GM10266 (cell line): Measurements from ENCODE around the gene ABCC6.
"Not testable (repeated sequence)": the region's sequence is repeated elsewhere in the genome, so short reads cannot be mapped to it uniquely, and the experiment has no call there.

Experiments
- DNase-seq: peaks from one replicate; pipeline ENCODE4 v3.0.0; 2012; ENCODE audit errors: extremely low spot score
- TF ChIP-seq, protein P1 (sequence below): IDR thresholded peaks from 2 replicates; pipeline ENCODE4 v1.5.1; 2012; ENCODE audit warnings: mild to moderate bottlenecking, low read depth; ENCODE audit not compliant: control insufficient read depth, insufficient read depth; ENCODE audit errors: missing control alignments

ABCC6 gene

DNA sequence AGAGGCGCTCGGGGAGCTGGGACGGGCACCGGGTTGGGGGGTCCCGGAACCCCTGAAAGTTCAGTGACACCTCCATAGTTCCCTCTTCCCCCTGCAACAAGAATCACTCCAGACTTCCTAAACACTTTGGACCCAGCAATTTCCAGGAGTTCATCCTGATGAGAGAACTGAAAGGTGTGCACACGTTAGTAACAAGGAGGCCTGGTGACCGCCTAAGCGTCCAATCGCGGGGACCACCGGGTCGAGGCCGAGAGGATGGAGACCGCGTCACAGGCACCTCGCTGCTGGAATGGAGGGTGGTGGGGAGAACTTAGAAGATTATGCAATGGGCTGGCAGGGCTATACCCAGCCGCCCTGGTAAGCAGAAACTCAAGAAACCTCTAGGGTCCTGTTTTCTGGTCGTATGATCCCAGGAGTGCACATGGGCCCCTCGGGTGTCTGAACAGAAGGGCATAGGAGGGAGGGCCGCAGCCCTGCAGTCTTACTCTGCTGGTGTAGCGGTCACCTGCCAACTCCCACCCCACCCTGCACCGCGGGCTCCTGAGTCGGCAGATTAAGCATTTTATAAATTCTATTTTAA, 458 bp upstream of the ABCC6 start:
- DNase-seq = not testable (repeated sequence)

DNA sequence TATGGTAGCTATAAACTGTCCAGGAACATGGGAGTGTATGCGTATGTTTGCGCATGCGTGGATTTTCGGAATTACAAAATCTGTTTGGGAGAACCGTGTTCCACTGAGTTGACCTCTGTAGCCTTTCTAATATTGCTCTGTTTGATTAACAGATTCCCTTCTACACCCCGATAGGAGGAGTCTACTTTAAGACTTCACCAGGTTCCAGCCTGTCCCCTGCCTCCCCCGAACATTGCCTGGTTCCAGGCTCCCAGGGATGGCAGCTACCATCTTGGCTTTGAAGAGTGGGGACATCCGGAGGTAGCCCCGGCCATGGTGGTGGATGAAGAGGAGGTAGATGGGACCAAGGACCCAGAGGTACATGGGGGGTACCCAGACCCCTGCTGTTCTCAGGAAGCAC, 1.9 kb downstream of the ABCC6 start:
- DNase-seq = not testable (repeated sequence)

DNA sequence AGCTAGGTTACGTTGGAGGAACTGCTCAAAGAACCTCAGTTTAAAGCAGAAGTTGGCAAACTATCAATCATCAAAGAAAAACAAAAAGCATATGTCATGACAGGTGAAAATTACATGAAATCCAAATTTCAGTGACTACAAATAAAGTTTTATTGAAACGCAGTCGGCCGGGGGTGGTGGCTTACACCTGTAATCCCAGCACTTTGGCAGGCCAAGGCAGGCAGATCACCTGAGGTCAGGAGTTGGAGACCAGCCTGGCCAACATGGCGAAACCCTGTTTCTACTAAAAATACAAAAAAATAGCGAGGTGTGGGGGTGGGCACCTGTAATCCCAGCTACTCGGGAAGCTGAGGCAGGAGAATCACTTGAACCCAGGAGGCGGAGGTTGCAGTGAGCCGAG, 2.8 kb downstream of the ABCC6 start:
- DNase-seq = not testable (repeated sequence)

DNA sequence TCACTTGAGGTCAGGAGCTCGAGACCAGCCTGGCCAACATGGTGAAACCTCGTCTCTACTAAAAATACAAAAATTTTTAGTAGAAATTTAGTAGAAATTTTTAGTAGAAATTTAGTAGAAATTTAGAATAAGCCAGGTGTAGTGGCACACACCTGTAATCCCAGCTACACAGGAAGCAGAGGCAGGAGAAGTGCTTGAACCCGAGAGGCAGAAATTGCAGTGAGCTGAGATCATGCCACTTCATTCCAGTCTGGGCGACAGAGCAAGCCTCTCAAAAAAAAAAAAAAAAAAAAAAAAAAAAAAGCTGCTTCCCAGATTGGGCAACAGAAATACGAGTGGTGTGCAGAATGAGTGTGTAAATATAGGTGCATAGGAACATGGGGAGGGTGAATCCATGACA, 4.5 kb downstream of the ABCC6 start:
- not testable (repeated sequence) for DNase-seq

DNA sequence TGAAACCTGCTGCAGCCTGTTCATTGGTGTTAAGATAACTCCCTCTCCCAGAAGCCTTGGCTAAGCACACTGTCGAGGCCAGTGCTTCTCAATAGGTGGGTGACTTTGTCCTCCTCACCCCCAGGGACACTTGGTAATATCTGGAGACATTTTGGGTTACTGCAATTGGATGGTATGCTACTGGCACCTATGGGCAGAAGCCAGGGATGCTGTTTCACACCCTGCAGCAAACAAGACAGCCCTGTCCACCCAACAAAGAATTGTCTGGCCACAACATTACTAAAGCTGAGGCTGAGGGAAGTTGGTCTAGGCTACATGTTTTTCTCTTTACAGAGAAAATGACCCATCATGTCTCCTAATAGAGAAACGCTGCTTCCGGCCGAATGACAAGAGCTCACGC, 4.9 kb downstream of the ABCC6 start:
- DNase-seq = not testable (repeated sequence)

DNA sequence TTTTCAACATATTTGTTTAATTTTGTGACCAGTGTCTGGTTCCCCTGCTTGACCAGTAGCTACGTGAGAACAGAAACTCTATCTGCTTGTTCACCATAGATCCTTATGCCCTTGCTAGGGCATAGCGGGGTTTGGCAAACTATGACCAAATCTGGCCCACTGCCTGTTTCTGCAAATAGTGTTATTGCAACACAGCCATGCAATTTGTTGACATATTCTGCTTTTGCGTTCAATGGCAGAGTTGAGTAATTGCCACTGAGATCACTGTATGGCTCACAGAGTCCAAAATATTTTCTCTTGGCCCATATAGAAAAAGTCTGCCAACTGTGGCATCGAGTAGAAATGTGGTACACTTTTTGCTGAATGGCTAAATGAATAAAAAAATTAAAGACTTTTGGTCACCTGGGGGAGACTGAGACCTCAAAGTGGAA, 9.4 kb downstream of the ABCC6 start:
- DNase-seq = not testable (repeated sequence)

DNA sequence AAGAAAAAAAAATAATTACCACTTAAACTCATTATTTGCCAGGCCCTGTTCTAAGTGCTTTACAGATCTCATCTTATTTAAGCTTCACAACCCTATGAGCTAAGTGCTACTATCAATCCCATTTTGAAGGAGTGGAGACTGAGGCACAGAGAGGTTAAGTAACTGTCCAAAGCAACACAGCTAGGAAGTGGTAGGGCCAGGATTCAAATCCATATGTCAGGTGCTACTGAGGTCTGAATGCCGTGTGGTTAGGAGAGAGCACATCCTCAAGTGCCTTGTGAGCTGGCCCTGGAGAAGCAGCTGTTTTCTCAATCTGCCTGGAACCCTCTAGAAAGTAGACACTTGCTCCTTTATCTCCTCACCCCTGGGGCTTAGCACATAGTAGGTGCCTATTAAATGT, 11.9 kb downstream of the ABCC6 start:
- not testable (repeated sequence) for DNase-seq

DNA sequence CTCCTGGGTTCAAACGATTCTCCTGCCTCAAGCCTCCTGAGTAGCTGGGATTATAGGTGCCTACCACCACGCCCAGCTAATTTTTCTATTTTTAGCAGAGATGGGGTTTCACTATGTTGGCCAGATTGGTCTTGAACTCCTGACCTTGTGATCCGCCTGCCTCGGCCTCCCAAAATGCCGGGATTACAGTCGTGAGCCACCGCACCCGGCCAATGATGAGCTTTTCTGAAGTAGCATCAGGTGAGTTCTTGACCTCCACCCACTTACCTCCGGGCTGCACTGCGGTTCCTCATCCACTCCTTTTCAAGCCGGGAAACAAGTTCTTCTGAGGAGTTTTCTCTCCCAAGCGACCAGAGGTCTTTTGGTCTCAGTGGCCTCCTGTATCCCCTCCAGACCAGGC, 14.8 kb downstream of the ABCC6 start:
- not testable (repeated sequence) for DNase-seq

DNA sequence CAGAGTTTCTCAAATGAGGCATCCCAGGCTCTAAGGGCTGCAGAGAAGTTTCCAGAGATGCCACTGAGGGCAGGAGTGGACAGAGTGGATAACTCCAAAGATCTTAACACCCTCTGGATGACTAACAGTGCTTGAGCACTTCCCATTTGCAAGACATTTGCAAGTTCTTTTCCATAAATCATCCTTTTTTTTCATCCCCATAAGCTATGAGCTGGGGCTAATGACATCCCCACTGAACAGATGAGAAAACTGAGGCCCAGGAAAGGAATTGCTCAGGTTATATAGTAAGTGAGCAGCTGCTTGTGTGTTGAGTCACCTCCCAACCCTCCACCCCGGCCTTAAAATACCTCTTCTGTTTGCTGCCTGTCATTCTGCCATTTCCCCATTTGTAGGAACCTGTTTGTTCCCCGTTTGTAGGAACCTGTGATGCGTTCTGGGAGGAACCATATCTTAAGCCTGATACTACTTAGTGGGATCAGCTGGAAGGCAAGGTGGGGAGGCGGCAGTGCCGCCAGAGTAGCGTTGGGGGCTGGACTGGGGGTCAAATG, 15.4 kb downstream of the ABCC6 start:
- DNase-seq = not testable (repeated sequence)

DNA sequence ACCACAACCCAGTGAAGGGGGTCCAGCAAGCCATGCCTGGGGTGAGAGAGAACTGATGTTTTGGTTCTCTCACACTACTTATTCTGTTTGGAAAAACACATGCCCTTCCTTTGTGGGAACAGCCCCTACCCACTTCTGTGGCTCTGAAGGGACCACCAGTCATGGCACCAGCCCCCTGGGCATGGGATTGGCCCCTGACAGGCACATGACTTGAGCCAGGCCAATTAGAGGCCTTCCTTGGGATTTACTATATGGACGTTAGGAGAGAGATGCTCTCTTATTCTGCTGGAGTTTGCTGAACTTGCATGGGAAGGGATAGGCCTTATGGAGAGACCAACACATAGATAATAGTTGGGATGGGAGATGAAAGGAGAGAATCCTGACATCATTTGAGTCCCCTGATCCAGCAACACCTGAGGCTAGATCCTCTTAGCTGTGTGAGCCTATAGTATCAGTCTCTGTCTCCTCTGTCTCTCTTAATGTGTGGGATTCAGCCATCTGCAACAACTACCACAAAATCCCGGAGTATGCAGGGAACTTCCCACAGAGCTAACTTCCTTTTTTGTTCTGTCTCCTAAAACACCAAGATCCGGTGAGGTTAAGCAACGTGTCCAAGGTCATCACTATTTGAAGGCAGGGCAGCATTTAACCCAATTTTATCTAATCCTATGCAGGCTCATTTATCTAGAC, 16.1 kb downstream of the ABCC6 start:
- DNase-seq = not testable (repeated sequence)

DNA sequence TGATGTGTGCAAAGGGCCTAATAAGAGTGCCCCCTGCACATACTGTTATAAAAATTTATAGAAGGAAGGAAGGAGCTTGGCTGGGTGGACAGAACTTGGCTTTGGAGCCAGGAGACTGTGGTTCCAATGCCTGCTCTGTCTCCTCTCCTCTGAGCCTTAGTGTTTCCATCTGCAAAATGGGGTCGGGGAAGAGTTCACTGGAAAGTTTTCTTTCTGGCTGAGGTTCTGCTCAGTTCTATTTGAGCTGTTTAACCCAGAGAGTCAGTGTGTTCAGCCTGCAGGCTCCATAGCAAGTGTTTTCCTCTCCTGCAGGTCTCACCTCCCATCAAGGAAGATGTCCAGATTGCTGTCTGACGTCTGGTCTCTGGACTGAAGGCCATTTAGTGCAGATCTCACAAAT, 17.4 kb downstream of the ABCC6 start:
- DNase-seq = not testable (repeated sequence)

DNA sequence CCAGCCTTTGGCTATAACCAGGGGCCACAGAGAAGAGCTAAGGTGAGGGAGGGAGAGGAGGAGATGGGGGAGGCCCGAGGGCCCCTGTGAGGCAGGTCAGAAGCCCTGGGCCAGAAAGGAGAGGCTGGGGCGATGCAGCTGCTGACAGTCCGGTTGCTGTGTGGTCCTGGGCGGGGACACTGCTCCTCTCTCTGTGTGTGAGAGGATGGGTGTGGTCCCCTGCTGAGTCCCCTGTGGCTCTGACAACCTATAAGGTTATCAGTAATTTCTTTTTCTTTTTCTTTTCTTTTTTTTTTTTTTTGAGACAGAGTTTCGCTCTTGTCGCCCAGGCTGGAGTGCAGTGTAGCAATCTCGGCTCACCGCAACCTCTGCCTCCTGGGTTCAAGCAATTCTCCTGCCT, 18.7 kb downstream of the ABCC6 start:
- not testable (repeated sequence) for DNase-seq

DNA sequence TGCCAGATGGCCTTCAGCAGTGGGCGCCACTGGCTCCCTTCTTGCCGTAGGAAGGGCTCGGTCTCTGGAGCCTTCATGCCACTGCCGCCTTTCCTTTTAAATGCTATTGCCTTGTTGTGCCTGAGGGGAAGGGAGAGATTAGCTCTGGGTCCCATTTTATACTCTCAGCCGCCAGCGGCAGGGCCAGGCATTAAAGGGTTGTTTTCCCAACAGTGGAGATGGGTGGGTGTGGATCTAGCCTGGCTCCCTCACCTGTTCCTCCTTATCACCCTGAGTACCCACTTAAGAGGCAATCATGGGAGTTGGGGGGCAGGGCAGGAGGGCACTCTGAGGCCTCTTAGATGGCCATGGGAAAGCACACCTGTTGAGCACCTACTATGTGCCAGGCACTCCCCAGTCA, 19.8 kb downstream of the ABCC6 start:
- not testable (repeated sequence) for DNase-seq

DNA sequence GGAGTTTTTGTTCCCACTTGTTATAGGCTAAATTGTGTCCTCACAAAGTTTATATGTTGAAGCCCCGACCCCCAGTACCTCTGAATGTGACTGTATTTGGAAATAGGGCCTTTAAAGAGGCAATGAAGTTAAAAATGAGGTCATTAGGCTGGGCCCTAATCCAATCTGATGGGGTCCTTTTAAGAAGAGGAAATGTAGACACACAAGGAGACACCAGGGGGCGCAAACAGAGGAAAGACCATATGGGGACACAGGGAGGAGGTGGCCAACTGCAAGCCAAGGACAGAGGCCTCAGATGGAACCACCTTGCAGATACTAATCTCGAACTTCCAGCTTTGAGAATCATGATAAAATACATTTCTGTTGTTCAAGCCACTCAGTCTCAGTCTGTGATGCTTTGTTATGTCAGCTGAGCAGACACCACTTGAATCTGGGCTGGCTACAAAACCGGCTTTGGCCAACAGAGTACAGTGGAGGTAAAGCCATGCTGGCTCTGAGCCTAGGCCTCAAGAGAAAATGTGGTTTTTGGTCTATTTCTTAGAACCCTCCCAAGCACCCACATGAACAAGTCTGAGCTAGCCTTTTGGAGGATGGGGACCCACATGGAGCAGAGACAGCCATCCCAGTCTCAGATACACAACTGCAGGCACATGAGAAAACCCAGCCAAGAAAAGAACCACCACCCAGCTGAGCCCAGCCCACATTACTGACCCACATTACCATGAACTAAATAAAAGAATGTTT, 20.7 kb downstream of the ABCC6 start:
- TF ChIP-seq, protein P1, sequence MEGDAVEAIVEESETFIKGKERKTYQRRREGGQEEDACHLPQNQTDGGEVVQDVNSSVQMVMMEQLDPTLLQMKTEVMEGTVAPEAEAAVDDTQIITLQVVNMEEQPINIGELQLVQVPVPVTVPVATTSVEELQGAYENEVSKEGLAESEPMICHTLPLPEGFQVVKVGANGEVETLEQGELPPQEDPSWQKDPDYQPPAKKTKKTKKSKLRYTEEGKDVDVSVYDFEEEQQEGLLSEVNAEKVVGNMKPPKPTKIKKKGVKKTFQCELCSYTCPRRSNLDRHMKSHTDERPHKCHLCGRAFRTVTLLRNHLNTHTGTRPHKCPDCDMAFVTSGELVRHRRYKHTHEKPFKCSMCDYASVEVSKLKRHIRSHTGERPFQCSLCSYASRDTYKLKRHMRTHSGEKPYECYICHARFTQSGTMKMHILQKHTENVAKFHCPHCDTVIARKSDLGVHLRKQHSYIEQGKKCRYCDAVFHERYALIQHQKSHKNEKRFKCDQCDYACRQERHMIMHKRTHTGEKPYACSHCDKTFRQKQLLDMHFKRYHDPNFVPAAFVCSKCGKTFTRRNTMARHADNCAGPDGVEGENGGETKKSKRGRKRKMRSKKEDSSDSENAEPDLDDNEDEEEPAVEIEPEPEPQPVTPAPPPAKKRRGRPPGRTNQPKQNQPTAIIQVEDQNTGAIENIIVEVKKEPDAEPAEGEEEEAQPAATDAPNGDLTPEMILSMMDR = peak; percentile 7
- not testable (repeated sequence) for DNase-seq

DNA sequence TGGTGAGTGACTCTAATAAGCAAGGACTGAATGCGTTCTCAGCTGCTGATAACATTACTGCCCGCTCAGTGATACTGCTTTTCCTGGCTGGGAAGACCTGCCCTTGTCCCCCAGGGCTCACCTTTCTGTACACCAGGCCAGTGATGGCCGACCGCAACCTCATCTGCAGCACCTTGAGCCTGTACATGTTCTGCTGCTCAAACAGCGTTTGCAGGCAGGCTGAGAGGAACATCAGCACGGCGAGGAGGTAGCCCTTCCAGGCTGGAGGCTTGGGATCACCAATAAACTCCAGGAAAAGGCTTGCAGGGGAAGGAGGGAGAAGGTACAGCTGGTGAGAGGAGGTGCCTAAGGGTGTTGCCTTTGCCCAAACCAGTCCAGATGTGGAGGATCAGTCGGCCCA, 21.4 kb downstream of the ABCC6 start:
- DNase-seq = not testable (repeated sequence)

DNA sequence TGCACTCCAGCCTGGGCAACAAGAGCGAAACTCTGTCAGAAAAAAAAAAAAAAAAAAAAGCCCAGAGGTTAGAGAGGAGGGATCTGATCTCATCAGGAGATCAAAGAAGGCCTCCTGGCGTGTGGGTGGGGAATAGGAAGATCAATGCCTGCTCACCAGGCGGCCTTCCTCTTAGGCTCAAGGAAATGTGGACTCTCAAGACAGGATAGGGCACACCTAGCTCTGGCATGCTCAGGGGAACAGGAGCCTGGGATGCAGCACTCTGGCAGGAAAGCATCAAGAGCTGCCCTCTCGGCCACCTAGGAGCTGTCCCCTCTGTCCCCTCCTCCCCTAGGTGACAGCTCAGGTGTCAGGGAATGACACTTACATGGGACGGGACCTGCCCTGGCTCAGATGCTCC, 22.9 kb downstream of the ABCC6 start:
- not testable (repeated sequence) for DNase-seq

DNA sequence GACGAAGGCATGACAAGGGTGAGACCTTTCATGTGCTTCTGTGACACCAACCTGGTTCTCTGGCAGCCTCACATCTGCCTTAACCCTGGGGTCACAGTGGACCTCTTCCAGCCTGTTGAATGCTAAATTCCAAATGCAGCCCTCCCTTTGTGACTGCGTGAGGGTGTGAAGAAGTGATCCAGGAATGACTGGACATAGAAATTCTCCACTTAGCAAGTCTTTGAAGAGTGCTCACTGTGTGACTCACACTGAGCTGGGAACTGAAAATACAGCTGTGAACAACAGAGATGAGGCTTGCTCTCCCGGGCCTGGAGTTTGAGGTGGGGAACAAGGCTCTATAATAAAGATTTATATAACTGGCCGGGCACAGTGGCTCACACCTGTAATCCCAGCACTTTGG, 23.9 kb downstream of the ABCC6 start:
- DNase-seq = not testable (repeated sequence)
